NCI-H2081 (cell line): ENCODE data around the gene CACNB2.

Experiments used
- DNase-seq, 2 experiments: peaks; one replicate each; lab custom pipeline; 2025; lab: John Stamatoyannopoulos, UW

The CACNB2 gene

DNA sequence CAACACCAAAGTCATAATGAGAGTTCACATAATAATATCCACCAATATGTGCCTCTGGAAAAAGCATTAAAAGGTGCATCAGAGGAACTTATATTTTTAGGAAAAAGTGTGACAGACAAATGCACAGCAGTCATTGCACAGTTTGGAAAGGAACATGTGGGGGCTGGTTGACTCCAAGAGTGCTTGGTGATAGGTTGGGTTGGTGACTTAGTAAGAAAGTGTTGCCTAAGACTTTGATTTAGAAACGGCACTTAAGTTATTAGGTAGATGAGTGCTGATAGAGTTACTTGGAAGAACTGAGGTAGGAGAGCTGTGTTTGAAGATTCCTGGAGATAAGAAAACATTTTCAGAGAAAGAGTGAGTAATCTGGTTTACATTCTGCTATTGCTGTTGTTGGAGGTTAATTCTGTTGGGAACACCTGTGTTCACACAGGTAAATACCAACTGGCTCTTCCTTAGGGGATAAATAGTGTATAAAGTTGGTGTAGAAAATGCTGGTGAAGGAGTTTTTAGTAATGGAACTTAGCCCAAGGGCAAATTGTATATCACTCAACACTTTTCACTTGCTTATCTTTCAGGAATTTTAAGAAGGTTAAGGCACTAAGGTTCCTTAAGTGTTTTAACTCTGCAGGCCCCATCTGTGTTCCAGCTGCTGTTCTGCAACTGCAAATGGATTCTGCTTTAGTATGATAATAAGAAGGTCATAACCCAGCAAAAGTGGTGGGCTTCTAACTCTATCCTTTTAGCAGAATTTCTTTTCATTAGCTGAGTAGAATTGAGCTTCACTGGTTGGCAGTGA is 315.1 kb downstream of the CACNB2 start:
- no peak for DNase-seq

DNA sequence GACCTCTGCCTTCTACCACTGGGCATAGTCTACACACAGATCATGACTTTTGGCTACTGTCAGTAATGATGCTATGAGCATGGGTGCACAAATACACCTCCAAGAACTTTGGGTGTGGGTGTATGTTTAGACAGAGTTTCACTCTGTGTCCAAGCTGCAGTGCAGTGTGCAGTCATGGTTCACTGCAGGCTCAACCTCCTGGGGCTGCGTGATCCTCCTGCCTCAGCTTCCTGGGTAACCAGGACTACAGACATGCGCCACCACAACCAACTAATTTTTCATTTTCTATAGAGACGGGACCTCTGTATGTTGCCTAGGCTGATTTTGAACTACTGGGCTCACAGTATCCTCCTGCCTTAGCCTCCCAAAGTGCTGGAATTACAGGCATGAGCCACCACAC is 316.8 kb downstream of the CACNB2 start:
- DNase-seq, result no peak

DNA sequence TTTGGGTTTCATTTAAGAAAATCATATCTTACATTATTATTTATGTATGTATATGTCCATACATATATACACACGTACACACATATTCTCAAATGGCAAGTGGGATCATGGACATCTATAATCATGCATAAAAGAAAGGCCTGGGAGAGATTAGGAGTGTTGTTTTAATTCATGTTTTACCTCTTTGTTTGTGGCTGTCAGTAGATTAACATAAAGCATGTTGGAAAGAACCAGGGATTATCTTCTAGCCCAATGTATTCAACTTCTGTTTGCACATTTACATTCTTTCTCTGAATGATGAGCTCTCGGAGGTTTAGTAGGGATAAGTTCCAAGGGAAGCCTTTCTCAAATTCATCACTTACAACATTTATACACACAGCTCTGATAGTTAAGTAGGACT is 319.8 kb downstream of the CACNB2 start:
- DNase-seq, result no peak

DNA sequence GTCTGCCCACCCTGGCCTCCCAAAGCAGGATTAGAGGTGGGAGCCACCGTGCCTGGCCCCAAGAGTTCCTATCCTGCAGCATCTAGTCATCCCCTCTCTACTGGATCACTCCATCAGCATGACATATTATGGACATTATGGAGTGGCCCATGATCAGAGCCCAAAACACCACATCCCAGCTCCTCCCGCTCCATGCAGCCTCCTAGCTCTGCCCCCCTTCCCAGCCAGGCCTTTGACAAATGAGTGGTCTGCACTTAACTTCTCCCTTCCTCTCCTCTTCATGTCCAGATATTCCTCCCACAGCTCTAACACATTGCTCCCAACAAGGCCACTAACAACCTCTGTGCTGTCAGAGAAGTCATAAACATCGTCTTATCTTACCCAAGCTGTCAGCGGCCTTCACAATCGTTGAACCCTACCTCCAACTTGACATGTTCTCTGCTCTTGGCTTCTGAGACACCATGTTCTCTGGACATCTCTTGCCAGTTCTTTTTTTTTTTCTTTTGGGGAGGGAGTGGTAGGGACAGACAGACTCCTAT is 323.5 kb downstream of the CACNB2 start:
- DNase-seq, result no peak

- no peak for DNase-seq
Observed at GRCh38 chr10:18469125-18469524, 328.9 kb downstream of the CACNB2 start.

- peak; percentile 27 to 60 for DNase-seq
Observed at GRCh38 chr10:18472977-18473376, 332.8 kb downstream of the CACNB2 start.

GRCh38 chr10:18473424-18474117 is 333.3 kb downstream of the CACNB2 start:
- DNase-seq, result peak in 1 of 2 experiments; percentile 59

GRCh38 chr10:18474118-18474455 is 333.9 kb downstream of the CACNB2 start:
- DNase-seq, result peak; percentile 7 to 65

DNA sequence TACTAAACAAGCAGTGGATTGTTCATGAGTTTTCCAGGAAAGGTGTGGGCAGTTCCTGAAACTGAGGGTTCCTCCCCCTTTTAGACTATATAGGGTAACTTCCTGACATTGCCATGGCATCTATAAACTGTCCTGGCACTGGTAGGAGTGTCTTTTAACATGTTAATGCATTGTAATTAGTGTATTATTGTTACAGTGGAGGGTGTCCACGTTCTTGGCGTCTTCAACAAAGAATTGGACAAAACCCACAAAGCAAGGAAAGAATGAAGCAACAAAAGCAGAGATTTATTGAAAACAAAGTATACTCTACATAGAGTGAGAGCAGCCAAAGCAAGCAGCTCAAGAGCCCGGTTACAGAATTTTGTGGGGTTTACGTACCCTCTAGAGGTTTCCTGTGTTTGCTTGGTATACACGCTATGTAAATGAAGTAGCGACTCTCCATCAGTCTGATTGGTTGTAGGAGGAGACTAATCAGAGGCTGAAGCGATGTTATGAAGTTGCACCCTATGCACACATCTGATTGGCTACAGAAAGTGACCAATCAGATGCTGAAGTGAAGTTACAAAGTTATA is 335.9 kb downstream of the CACNB2 start:
- no peak for DNase-seq

DNA sequence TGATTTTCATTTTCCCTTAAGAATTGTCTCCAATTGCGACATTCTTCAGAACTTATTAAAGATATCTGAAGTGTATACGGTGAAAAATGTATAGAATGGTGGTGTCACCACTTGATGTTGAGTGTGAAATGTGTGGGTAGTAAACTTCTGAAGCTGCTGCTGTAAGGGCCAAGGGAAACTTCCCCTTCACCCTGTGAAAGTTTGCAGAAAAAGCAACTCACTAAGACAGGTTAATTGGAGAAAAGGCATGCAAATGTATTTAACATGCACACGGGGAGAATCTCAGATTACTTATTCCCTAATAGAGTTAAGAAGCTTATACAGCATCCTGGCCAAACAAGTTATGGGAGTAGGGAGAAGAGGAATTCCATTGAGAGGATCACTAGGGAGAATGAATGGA is 338.1 kb downstream of the CACNB2 start:
- DNase-seq, result no peak

- no peak for DNase-seq
Observed at GRCh38 chr10:18479502-18479901, 339.3 kb downstream of the CACNB2 start.

DNA sequence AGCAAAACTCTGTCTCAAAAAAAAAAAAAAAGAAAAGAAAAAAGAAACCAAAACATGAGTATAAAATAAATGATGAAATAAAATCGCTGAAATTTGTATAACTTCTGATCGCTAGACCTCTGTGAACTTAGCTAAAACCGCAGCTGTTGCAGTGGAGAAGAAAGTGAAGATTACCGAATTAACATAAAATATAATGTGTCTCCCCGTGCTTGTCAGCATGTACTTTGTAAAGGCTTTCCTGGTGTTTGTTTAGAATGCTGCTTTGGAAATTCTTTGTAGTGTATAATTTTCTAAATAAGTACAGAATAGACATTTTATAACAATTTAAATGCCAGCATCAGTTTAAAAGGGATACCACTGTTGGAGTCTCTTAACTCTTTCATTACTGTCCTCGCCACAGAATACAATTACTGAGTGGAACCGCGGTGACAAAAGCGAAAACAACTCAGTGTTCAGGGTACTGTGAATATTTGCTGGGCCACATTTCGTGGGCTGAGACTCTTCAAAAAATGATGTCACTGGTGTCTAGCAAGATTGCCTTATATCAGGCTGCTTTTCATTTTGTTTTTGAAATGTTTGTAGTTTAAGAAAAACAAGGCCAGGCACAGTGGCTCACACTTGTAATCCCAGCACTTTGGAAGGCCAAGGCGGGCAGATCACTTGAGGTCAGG is 343.4 kb downstream of the CACNB2 start:
- no peak for DNase-seq

DNA sequence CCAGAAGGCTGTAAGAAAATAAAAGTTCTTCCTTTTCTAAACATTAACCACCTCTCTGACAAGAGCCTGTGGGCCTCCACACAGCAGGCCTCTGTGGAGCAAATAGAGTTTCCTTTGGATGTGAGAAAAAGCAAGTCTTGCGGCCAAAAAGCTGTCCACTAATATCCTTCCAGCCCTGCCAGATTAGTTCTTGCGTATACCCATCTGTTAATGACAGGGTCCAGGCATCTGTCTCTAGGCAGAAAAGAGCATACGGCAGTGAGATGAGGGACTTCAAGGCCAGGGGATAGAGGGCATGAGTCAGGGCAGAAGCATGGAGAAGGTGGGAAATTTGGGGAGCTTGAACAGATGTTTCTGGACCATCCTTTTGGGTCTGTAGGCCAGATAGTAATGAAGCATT is 346.2 kb downstream of the CACNB2 start:
- no peak for DNase-seq

- DNase-seq, result no peak
Observed at GRCh38 chr10:18490755-18491154, 350.5 kb downstream of the CACNB2 start.

DNA sequence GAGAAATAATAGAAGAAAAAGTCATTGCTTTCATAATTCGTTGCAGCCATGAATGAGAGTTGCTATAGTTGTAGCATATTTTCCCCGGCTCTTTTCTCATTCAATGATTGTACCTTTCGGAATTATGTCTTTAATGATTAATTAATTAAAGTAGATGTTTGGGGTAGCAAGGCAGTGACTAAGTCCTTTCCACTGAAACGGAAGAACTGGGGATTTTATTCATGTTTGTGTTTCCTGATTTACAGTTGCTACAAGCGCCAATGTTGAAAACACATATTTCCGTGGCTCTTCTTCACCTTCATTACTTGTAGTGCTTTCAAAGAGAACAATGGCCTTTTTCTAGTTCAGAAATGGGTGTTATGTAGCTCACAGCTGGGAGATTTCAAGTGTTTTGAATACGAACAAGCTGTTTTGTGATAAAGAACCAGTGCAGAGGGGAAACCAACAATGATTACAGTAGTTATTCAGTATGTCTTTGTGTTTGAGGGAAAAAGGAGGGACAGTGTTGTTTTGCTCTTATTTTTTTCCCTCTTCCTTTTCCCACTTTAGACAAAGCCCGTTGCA is 357.7 kb downstream of the CACNB2 start:
- no peak for DNase-seq

GRCh38 chr10:18498998-18499397 is 358.8 kb downstream of the CACNB2 start:
- no peak for DNase-seq

GRCh38 chr10:18500576-18500975 is 360.4 kb downstream of the CACNB2 start:
- no peak for DNase-seq

DNA sequence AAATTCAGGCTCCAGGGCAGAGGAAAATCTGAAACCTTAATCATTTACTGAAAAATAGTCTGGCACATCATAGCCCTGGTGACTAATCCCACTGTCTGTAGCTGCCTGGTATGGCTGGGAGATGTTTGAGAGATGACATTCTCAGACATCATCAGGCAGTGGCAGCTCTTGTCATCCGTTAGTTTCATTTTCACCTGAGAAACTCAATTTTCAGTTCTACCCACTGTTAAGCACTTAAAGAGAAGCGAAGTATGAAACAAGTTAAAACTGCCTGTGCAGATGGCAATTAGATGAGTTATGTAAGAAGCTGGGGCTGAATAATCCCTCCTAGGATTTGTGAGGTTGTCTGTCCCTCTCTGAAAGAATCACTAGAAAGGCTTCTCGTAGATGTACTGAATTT is 361.0 kb downstream of the CACNB2 start:
- DNase-seq, result no peak

DNA sequence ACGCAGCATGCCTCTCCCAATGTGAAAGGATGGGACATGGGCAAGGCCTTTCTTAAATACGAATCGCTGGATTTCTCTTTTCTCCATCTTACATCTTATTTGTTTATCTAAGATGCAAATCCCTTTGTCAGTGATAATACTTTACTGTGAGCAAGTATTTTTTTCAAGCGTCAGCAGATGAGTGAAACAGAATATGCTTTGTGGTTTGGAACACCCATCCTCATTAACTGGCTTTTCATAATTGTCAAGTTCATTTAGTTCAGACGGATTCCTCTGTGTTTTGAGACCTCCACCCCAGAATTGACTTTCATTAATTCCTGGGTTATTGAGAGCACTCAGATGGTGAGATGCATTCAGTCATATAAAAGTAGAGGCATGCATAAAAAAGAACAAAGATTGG is 361.4 kb downstream of the CACNB2 start:
- DNase-seq, result no peak

DNA sequence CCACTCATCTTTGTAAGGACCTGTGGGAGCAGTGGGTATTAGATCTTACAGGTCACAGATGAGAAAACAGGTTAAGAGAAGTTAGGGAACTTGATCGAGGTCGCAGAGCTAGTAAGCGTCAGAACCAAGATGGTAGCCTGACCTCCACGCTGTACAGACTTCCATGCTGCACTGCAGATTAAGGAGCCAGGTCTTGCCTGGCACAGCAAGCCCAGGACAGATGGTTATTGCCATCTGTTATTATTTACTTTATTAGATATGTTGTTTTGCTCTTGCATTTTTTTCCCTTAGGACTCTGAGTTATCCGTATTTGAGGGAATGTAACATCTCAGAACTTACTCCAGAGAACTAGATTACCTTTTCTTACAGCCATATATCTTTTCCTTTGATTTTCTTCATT is 363.9 kb downstream of the CACNB2 start:
- DNase-seq, result no peak

DNA sequence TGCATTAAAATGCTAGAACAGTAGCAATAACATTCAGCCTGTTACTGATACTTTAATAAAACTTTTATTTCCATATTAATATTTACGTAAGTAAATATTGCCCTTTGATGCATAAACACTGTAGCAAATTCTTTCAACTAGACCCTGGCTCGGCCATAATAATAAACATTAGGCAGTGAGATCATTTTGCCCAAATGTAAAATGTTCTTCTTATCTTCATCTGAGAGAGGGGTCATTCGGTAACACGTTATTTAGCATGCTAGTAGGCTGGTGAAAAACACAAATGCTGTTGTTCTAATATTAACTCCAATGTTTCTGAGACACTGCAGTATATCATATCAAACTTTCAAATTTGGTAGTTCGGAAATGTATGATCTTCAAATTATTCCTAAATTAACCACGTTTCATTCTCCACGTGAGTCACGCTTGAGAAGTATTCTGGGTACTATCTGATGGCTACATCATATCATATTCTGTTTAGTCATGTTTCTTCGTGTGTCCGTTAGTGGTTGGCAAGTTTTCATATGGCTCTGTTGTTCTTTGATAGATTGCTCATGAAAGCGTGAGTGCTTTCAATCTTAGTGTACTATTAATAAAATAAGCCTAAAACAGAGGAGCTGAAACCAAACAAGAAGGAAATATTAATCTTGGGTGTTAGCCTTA is 365.4 kb downstream of the CACNB2 start:
- DNase-seq, result no peak

- DNase-seq, result no peak
Observed at GRCh38 chr10:18508587-18508986, 368.4 kb downstream of the CACNB2 start.
